CD14-positive monocyte (primary cell): ENCODE data around the gene ATF6. TPM values are rescaled to one million over a fixed set of nuclear protein-coding genes. Genes with fewer than 3 reads are reported as not detected.

Source experiments
- DNase-seq, 3 donors: peaks; one replicate each; pipeline ENCODE4 v3.0.0-alpha.2; 2011 to 2022
- H2AFZ ChIP-seq: 2 replicates; pipeline ENCODE4 v1.6.0; 2012; ENCODE audit warnings: mild to moderate bottlenecking, low read depth, low read length, inconsistent platforms; ENCODE audit not compliant: insufficient read depth, poor library complexity, severe bottlenecking
- H3K27ac ChIP-seq, 2 donors: 1 replicate in 1 of 2; 2 replicates in 1 of 2; pipeline ENCODE4 v1.5.1; 2012 to 2013; ENCODE audit warnings: low read length in 2 of 2, control low read depth in 1 of 2, inconsistent platforms in 1 of 2, low read depth in 1 of 2, mild to moderate bottlenecking in 1 of 2
- H3K27me3 ChIP-seq, 2 donors: one replicate each; pipeline versions ENCODE4 v1.6.0 to v1.6.1; 2011 to 2013; ENCODE audit warnings: low read length in 2 of 2; ENCODE audit not compliant: control insufficient read depth in 2 of 2, insufficient read depth in 2 of 2
- H3K36me3 ChIP-seq, 2 donors: replicated peaks in 1 of 2; 1 replicate in 1 of 2; 2 replicates in 1 of 2; pipeline versions ENCODE4 v1.5.1 to v1.6.1; 2012 to 2013; ENCODE audit warnings: low read length in 2 of 2, control low read depth in 1 of 2, inconsistent platforms in 1 of 2, mild to moderate bottlenecking in 1 of 2; ENCODE audit not compliant: insufficient read depth in 2 of 2, control insufficient read depth in 1 of 2
- H3K4me1 ChIP-seq, 2 donors: 1 replicate in 1 of 2; 2 replicates in 1 of 2; pipeline versions ENCODE4 v1.5.1 to v1.6.1; 2012 to 2013; ENCODE audit warnings: low read length in 2 of 2, control low read depth in 1 of 2, inconsistent platforms in 1 of 2, mild to moderate bottlenecking in 1 of 2, moderate library complexity in 1 of 2; ENCODE audit not compliant: insufficient read depth in 2 of 2, control insufficient read depth in 1 of 2
- H3K4me2 ChIP-seq: replicated peaks from 2 replicates; pipeline ENCODE3; 2012; ENCODE audit warnings: low read length, moderate library complexity, mild to moderate bottlenecking; ENCODE audit not compliant: poor library complexity, severe bottlenecking; ENCODE audit errors: extremely low read depth
- H3K4me3 ChIP-seq, 3 experiments: fragments of 200-600 bp in 1 of 3; sonication (generic) in 1 of 3; replicated peaks in 1 of 3; 1 replicate in 2 of 3; 2 replicates in 1 of 3; pipeline ENCODE4 v1.5.1; 2011 to 2013; ENCODE audit warnings: low read length in 3 of 3, mild to moderate bottlenecking in 3 of 3, control low read depth in 2 of 3, low read depth in 2 of 3, inconsistent platforms in 1 of 3, moderate library complexity in 1 of 3
- H3K79me2 ChIP-seq: 2 replicates; pipeline ENCODE4 v1.6.0; 2012; ENCODE audit warnings: mild to moderate bottlenecking, control low read depth, inconsistent platforms, low read length, moderate library complexity; ENCODE audit not compliant: insufficient read depth
- H3K9ac ChIP-seq: 2 replicates; pipeline ENCODE4 v1.6.0; 2017; ENCODE audit warnings: low read length, mild to moderate bottlenecking; ENCODE audit not compliant: insufficient read depth, poor library complexity, severe bottlenecking
- H3K9me3 ChIP-seq, 2 donors: replicated peaks in 1 of 2; 1 replicate in 1 of 2; 2 replicates in 1 of 2; pipeline versions ENCODE4 v1.5.1 to v1.6.1; 2012 to 2013; ENCODE audit warnings: low read length in 2 of 2, control low read depth in 1 of 2; ENCODE audit not compliant: control insufficient read depth in 1 of 2, insufficient read depth in 1 of 2
- H4K20me1 ChIP-seq: 2 replicates; pipeline ENCODE4 v1.6.0; 2012; ENCODE audit warnings: mild to moderate bottlenecking, low read length, control low read depth, moderate library complexity; ENCODE audit not compliant: insufficient read depth
- H3K27ac Mint-ChIP-seq, 7 donors: one replicate each; pipeline ENCODE4 v1.8.0; 2020; ENCODE audit warnings: mild to moderate bottlenecking in 7 of 7, mixed read lengths in 7 of 7, moderate library complexity in 6 of 7, inconsistent platforms in 2 of 7
- H3K27me3 Mint-ChIP-seq, 3 donors: one replicate each; pipeline ENCODE4 v1.8.0; 2021 to 2022; ENCODE audit warnings: low read depth in 3 of 3, mild to moderate bottlenecking in 3 of 3, mixed read lengths in 3 of 3, moderate library complexity in 3 of 3, inconsistent platforms in 1 of 3
- H3K36me3 Mint-ChIP-seq, 2 donors: one replicate each; pipeline ENCODE4 v1.8.0; 2020; ENCODE audit warnings: mixed read lengths in 2 of 2, inconsistent platforms in 1 of 2, mild to moderate bottlenecking in 1 of 2
- H3K4me1 Mint-ChIP-seq: one replicate; pipeline ENCODE4 v1.8.0; 2020; ENCODE audit warnings: mild to moderate bottlenecking, mixed read lengths
- H3K4me3 Mint-ChIP-seq, 2 donors: one replicate each; pipeline ENCODE4 v1.8.0; 2020; ENCODE audit warnings: mild to moderate bottlenecking in 2 of 2, mixed read lengths in 2 of 2, moderate library complexity in 1 of 2
- H3K9me3 Mint-ChIP-seq, 7 donors: one replicate each; pipeline ENCODE4 v1.8.0; 2020 to 2022; ENCODE audit warnings: mixed read lengths in 7 of 7, mild to moderate bottlenecking in 6 of 7, moderate library complexity in 6 of 7, inconsistent platforms in 2 of 7
- CTCF ChIP-seq: fragments of 200-600 bp; IDR thresholded peaks from one replicate; pipeline ENCODE4 v1.8.0; 2022; ENCODE audit warnings: antibody characterized with exemption, mild to moderate bottlenecking
- WGBS: methylation state at CpG from one replicate; pipeline ENCODE4 v1.1.5; 2013; ENCODE audit warnings: missing lambda C conversion rate; ENCODE audit not compliant: insufficient coverage; 5-methylcytosine and 5-hydroxymethylcytosine counted together
- intact Hi-C, 2 donors: fragments of 100-400 bp; cut with micrococcal nuclease; formaldehyde crosslinking; loops; one replicate each; pipeline versions ENCODE4 v1.15.0 to v1.15.1; 2023
- polyA plus RNA-seq, 3 donors: library from polyadenylated mRNA; depleted of rRNA in 1 of 3; unstranded in 2 of 3; stranded (reverse) in 1 of 3; fragments of 300-500 nt in 2 of 3; fragments of >200 nt in 1 of 3; fragmentation: Illumina TruSeq in 2 of 3; gene quantifications; 1 replicate in 2 of 3; 2 replicates in 1 of 3; pipeline ENCODE4 v1.2.3, GENCODE V29; 2012 to 2021

The ATF6 gene
- polyA plus RNA-seq, 3 donors = 13.4 to 25.6 (median 22.2) TPM

- H3K36me3 Mint-ChIP-seq = peaks cover 37 to 38% of the 10 kb centered on the region in 2 donors
- Histone ChIP-seq H3K9ac (no peak overlapping the region), H3K4me1 (peaks cover 3 to 15% of the 10 kb centered on the region in 2 donors), H3K36me3 (peaks cover 25 to 50% of the 10 kb centered on the region in 2 donors), H3K79me2 (peaks cover 72% of the 10 kb centered on the region), H2AFZ (no peak overlapping the region), H3K27ac (no peak overlapping the region), H3K4me2 (no peak overlapping the region), H3K9me3 (no peaks in the 10 kb centered on the region), H3K4me3 (no peak overlapping the region), H4K20me1 (peaks cover 90% of the 10 kb centered on the region), H3K27me3 (no peaks in the 10 kb centered on the region)
- no peak overlapping the region for H3K4me3 Mint-ChIP-seq
- no peak for DNase-seq
- H3K4me1 Mint-ChIP-seq = peaks cover 7% of the 10 kb centered on the region
- no peak overlapping the region for H3K27ac Mint-ChIP-seq
- H3K9me3 Mint-ChIP-seq = no peaks in the 10 kb centered on the region
- no peaks in the 10 kb centered on the region for H3K27me3 Mint-ChIP-seq
- TF ChIP-seq CTCF = no peak
- intact Hi-C loops = no loop called here
- no CpG with 5 or more reads among the region's 1 CpG for WGBS
Measured at GRCh38 chr1:161778522-161778921, 12.4 kb downstream of the ATF6 start.

- H3K4me1 ChIP-seq = peaks cover 0 to 8% of the 10 kb centered on the region in 2 donors
- H3K27ac ChIP-seq = no peak overlapping the region
- no peak overlapping the region for H2AFZ ChIP-seq
- H3K4me3 ChIP-seq = no peak overlapping the region
- peaks cover 85% of the 10 kb centered on the region for H4K20me1 ChIP-seq
- TF ChIP-seq CTCF = no peak
- H3K9me3 ChIP-seq = no peaks in the 10 kb centered on the region
- H3K36me3 ChIP-seq = peaks cover 34 to 58% of the 10 kb centered on the region in 2 donors
- H3K27me3 ChIP-seq = no peaks in the 10 kb centered on the region
- intact Hi-C loops = no loop called here
- Mint-ChIP-seq H3K36me3 (peaks cover 46% of the 10 kb centered on the region in 2 donors), H3K27ac (no peak overlapping the region), H3K4me1 (peaks cover 7% of the 10 kb centered on the region), H3K4me3 (no peak overlapping the region), H3K9me3 (no peaks in the 10 kb centered on the region), H3K27me3 (no peaks in the 10 kb centered on the region)
- no peak overlapping the region for H3K4me2 ChIP-seq
- H3K79me2 ChIP-seq = peaks cover 64% of the 10 kb centered on the region
- 100% methylated on average over 1 of the region's 2 CpGs for WGBS
- DNase-seq = no peak
- H3K9ac ChIP-seq = no peak overlapping the region
Measured at GRCh38 chr1:161779393-161779792, 13.3 kb downstream of the ATF6 start.
